Measurements from ENCODE around the gene TADA2A.
"Not testable (repeated sequence)": the region's sequence is repeated elsewhere in the genome, so short reads cannot be mapped to it uniquely, and the experiment has no call there.

TADA2A gene

GRCh38 chr17:37405522-37405921, 1.2 kb upstream of the TADA2A start:
- DNase-seq = not testable (repeated sequence)

DNA sequence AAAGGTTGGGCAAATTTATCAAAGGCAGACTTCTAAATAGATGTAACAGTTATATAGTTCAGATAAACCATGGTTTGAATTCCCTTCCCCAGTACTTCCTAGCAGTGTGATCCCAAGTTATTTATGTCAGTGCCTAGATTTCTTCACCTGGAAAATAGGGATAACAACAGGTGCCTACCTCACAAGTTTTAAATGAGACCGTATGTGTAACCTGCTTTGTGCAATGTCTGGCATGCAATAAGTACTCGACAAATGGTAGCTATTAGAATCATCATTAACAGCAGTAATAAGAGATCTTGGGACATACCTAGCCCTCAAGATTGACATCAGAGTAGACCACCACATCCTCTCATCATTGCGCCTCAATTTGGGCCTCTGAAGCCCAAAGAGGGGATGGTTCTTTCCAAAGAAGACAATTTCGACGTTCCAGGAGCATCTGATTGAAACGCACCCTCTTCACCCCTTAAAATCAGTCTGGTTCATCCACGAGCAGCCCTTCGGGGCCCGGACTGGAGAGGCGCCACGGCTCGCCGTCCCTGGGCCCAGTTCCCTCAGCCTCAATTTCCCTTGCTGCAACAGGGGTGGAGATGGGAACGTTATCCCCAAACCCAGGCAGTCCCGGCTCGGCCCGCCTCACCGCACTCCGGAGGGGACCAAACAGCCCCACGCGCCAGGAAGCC, 591 bp upstream of the TADA2A start:
- peak; percentile 17 for DNase-seq

GRCh38 chr17:37408145-37408479, 1.4 kb downstream of the TADA2A start:
- not testable (repeated sequence) for DNase-seq

GRCh38 chr17:37410357-37410756, 3.7 kb downstream of the TADA2A start:
- DNase-seq = no peak

- DNase-seq = no peak
Measured at GRCh38 chr17:37413875-37414519, 7.3 kb downstream of the TADA2A start.

DNA sequence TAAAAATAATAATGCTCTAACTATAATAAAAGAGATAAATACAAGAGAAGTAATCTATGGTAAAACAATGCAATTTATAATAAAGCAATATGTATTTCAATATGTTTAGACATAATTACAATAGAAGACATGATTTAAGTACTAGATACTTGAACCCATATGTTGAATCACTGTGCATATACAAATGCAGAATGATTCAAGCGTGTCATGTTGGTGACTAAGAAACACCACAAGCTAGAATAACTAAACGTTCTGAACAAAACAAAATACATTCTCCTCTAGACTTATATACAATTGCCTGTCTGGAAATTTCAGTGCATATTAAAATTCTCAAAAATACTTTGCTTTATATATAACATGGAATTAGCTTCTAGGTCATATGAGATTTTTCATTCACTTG, 11.2 kb downstream of the TADA2A start:
- DNase-seq = no peak

DNA sequence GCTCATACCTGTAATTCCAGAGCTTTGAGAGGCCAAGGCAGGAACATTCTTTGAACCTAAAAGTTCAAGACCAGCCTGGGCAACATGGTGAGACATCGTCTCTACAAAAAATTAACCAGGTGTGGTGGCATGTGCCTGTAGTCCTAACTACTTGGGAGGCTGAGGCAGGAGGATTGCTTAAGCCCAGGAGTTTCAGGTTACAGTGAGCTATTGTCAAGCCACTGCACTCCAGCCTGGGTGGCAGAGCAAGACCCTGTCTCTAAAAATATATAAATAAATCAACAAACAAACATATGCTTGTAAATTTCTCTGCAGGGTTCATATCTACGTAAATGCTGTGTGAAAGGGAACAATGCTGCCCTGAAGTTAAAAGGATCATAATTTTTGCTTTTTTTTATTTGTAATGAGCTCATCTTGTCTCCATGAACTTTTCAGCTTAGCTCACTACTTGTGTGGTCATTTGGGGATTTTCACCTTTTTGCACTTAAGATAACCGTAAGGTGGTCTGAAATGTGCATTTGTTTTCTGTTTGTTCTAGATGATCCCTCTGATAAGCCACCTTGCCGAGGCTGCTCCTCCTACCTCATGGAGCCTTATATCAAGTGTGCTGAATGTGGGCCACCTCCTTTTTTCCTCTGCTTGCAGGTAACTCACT, 16.4 kb downstream of the TADA2A start:
- no peak for DNase-seq

GRCh38 chr17:37425268-37425667, 18.6 kb downstream of the TADA2A start:
- no peak for DNase-seq

GRCh38 chr17:37429039-37429438, 22.4 kb downstream of the TADA2A start:
- DNase-seq = no peak

DNA sequence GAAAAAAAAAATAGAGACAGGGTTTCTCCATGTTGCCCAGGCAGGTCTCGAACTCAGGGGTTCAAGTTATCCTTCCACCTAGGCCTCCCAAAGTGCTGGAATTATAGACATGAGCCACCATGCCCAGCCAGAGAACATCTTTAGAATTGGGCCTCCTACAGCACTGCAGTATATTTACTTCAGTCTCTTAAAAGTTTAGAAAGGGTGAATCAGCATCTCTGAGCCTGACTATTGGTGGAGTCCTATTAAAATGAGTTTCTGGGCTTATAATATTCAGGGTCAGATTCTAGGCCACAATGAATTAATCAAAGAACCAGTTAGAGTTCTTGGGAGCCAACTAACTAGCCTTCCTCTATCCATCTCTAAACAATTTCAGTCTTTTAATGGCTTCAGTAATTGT, 22.8 kb downstream of the TADA2A start:
- DNase-seq = no peak

GRCh38 chr17:37430051-37430627, 23.5 kb downstream of the TADA2A start:
- DNase-seq = no peak

GRCh38 chr17:37432671-37433070, 26.0 kb downstream of the TADA2A start:
- no peak for DNase-seq

GRCh38 chr17:37438141-37438540, 31.5 kb downstream of the TADA2A start:
- no peak for DNase-seq

DNA sequence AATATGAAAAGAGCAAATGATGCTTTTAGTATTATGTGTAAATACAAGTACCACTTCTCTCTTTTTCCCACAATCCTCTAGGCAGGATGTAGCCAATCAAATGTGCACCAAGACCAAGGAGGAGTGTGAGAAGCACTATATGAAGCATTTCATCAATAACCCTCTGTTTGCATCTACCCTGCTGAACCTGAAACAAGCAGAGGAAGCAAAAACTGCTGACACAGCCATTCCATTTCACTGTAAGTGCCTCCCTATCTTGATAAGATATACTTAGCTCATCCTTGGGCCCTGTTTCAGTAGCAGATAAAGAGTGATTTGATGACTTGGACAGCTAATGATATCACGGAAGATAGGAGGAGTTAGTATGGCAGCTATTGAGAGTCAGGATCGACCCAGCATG, 33.7 kb downstream of the TADA2A start:
- no peak for DNase-seq

DNA sequence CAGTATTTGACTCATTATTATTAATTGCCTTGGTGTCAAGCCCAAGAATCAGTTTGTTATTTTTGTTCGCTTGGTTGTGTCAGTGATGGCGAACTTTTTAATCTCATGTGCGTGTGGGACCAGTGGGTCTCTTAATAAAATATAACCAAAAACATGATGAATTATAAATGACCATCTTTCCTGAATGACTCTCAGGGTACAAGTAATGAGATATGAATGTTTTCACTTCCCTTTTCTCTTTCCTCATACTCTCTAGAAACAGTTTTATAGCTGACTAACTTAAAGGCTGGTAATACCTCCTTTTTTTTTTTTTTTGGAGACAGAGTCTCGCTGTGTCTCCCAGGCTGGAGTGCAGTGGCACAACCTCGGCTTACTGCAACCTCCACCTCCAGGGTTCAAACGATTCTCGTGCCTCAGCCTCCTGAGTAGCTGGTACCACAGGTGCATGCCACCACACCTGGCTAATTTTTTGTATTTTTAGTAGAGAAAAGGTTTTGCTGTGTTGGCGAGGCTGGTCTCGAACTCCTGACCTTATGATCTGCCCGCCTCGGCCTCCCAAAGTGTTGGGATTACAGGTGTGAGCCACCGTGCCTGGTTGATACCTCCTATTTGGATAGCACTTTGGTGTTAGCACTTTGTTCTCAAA, 34.8 kb downstream of the TADA2A start:
- DNase-seq = not testable (repeated sequence)

GRCh38 chr17:37446027-37446426, 39.3 kb downstream of the TADA2A start:
- DNase-seq = no peak

GRCh38 chr17:37447641-37448040, 41.0 kb downstream of the TADA2A start:
- no peak for DNase-seq

- DNase-seq = no peak
Measured at GRCh38 chr17:37450112-37450511, 43.4 kb downstream of the TADA2A start.

DNA sequence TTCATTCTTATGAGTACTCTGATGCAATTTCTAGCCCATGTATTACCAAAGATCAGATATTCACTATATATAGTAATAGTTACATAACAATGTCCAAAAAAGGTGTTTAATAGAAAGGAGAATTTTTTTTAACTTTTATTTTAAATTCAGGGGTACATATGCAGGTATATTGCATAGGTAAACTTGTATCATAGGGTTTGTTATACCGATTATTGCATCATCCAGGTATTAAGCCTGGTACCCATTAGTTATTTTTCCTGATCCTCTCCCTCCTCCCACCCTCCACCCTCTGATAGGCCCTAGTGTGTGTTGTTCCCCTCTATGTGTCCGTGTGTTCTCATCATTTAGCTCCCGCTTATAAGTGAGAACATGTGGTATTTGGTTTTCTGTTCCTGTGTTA, 51.1 kb downstream of the TADA2A start:
- not testable (repeated sequence) for DNase-seq

DNA sequence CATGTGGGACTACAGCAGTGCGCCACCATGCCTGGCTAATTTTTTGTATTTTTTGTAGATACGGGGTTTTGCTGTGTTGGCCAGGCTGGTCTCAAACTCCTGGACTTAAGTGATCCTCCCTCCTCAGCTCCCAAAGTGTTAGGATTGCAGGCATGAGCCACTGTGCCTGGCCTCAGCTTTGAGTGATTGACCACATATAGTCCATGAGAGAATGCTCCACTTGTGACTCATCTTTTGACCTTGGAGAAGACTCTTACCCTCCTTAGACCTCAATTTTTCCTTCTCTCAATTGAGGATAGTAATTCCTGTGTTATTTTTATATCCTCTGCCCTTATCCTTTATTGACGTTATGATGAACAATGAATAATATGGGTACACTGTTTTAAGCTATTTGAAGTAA, 52.1 kb downstream of the TADA2A start:
- no peak for DNase-seq

DNA sequence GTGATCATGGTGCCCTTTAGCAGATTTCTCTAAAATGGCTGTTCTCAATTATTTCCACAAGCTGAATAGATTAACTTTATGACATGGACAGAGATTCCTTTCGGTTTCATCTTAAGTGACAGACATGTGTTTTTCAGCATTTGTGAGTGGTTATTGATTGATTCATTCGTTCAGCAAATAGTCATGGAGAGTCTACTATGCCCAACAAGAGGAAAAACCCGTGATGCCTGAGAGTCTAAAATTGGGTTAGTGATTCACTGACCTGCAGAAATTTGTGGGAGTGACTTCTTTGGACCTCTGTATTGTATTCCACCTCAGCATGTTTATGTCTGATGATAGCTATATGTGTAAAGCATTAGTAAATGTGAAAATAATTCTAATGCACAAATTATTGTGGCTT, 55.0 kb downstream of the TADA2A start:
- DNase-seq = no peak

GRCh38 chr17:37462492-37462891, 55.8 kb downstream of the TADA2A start:
- DNase-seq = no peak

DNA sequence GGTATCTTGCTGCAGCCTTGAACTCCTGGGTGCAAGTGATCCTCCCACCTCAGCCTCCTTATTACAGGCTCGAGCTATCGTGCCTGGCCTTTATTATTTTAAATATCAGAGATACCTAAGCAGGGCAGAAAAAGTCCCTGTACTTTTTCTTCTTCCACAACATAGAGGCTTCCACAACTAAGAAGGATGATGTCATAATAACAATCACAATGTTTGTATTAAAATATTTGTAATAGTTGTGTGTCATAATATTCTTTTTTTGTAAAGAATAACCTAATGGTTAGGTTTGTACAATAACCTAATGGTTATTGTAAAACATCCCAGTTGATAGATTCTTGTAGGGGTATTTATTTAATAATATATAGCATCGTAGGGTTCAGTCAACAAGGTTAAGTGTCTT, 56.4 kb downstream of the TADA2A start:
- DNase-seq = no peak

All from SHP77 treated with DMSO at 0.1 percent for 48 hours (cell line).